ENCODE results near the gene REM2.
A peak's percentile ranks its signal among the peaks of the same experiment; 100 is the strongest.

Gene REM2

GRCh38 chr14:22875003-22875747, 7.8 kb upstream of the REM2 start:
- DNase-seq, result no peak

- DNase-seq, result no peak
Observed at GRCh38 chr14:22875748-22876319, 7.2 kb upstream of the REM2 start.

GRCh38 chr14:22877000-22877501, 6.0 kb upstream of the REM2 start:
- no peak for DNase-seq

GRCh38 chr14:22878271-22879246, 4.5 kb upstream of the REM2 start:
- DNase-seq, result no peak

- DNase-seq, result no peak
Observed at GRCh38 chr14:22882064-22882463, 958 bp upstream of the REM2 start.

GRCh38 chr14:22882529-22883172, 371 bp upstream of the REM2 start:
- DNase-seq, result peak in 2 of 5 donors; percentile 23

- no peak for DNase-seq
Observed at GRCh38 chr14:22884076-22884737, 1.2 kb downstream of the REM2 start.

- no peak for DNase-seq
Observed at GRCh38 chr14:22884738-22885523, 1.9 kb downstream of the REM2 start.

- DNase-seq, result no peak
Observed at GRCh38 chr14:22885975-22886374, 3.0 kb downstream of the REM2 start.

GRCh38 chr14:22886500-22887259, 3.7 kb downstream of the REM2 start:
- peak; percentile 63 to 90 (median 68) for DNase-seq

- DNase-seq, result peak in 4 of 5 donors; percentile 23 to 83 (median 28)
Observed at GRCh38 chr14:22887260-22887989, 4.4 kb downstream of the REM2 start.

GRCh38 chr14:22887990-22888378, 5.0 kb downstream of the REM2 start:
- DNase-seq, result no peak

GRCh38 chr14:22888662-22889061, 5.6 kb downstream of the REM2 start:
- peak in 1 of 5 donors; percentile 67 for DNase-seq

- DNase-seq, result no peak
Observed at GRCh38 chr14:22890416-22890815, 7.4 kb downstream of the REM2 start.

- no peak for DNase-seq
Observed at GRCh38 chr14:22892488-22892887, 9.5 kb downstream of the REM2 start.

- no peak for DNase-seq
Observed at GRCh38 chr14:22893706-22894105, 10.7 kb downstream of the REM2 start.

- DNase-seq, result no peak
Observed at GRCh38 chr14:22895402-22895801, 12.4 kb downstream of the REM2 start.

- DNase-seq, result no peak
Observed at GRCh38 chr14:22896356-22896755, 13.3 kb downstream of the REM2 start.

GRCh38 chr14:22896760-22897159, 13.7 kb downstream of the REM2 start:
- DNase-seq, result no peak

GRCh38 chr14:22897357-22897756, 14.3 kb downstream of the REM2 start:
- DNase-seq, result no peak
